Trophoblast cell (in vitro differentiated cells and primary cell): ENCODE data around the gene ATP2C2.
A peak's percentile ranks its signal among the peaks of the same experiment; 100 is the strongest.

Source experiments
- DNase-seq, 2 donors: peaks; one replicate each; pipeline ENCODE4 v3.0.0-alpha.2; 2016
- H2AFZ ChIP-seq: 2 replicates; pipeline ENCODE4 v1.6.1; 2013; ENCODE audit warnings: low read length, moderate library complexity, mild to moderate bottlenecking; ENCODE audit not compliant: insufficient read depth, poor library complexity
- H2AK5ac ChIP-seq: 2 replicates; pipeline ENCODE4 v1.6.1; 2013; ENCODE audit warnings: mild to moderate bottlenecking, low read length
- H2BK120ac ChIP-seq: 2 replicates; pipeline ENCODE4 v1.6.1; 2013; ENCODE audit warnings: low read length, mild to moderate bottlenecking, moderate library complexity; ENCODE audit not compliant: insufficient read depth, poor library complexity
- H2BK12ac ChIP-seq: 2 replicates; pipeline ENCODE4 v1.6.1; 2013; ENCODE audit warnings: mild to moderate bottlenecking, low read length, moderate library complexity
- H2BK5ac ChIP-seq: 2 replicates; pipeline ENCODE4 v1.6.1; 2013; ENCODE audit warnings: low read length, low read depth, moderate library complexity, mild to moderate bottlenecking; ENCODE audit not compliant: poor library complexity
- H3K14ac ChIP-seq: 2 replicates; pipeline ENCODE4 v1.6.1; 2013; ENCODE audit warnings: mild to moderate bottlenecking, low read length
- H3K18ac ChIP-seq: 2 replicates; pipeline ENCODE4 v1.6.1; 2013; ENCODE audit warnings: mild to moderate bottlenecking, low read length
- H3K23ac ChIP-seq: 2 replicates; pipeline ENCODE4 v1.6.1; 2013; ENCODE audit warnings: low read length
- H3K27ac ChIP-seq: 2 replicates; pipeline ENCODE4 v1.5.1; 2013; ENCODE audit warnings: low read depth, mild to moderate bottlenecking, inconsistent platforms, low read length, moderate library complexity
- H3K27me3 ChIP-seq: 2 replicates; pipeline ENCODE4 v1.6.1; 2013; ENCODE audit warnings: inconsistent platforms, mild to moderate bottlenecking, low read length, moderate library complexity; ENCODE audit not compliant: insufficient read depth
- H3K36me3 ChIP-seq, 2 experiments: 1 replicate in 1 of 2; 2 replicates in 1 of 2; pipeline ENCODE4 v1.6.1; 2013; ENCODE audit warnings: low read length in 2 of 2, mild to moderate bottlenecking in 2 of 2, moderate library complexity in 1 of 2; ENCODE audit not compliant: insufficient read depth in 2 of 2, control insufficient read depth in 1 of 2
- H3K4ac ChIP-seq: 2 replicates; pipeline ENCODE4 v1.6.1; 2013; ENCODE audit warnings: low read depth, mild to moderate bottlenecking, low read length, moderate library complexity
- H3K4me1 ChIP-seq, 2 experiments: 1 replicate in 1 of 2; 2 replicates in 1 of 2; pipeline ENCODE4 v1.6.1; 2013; ENCODE audit warnings: low read length in 2 of 2, mild to moderate bottlenecking in 2 of 2, moderate library complexity in 1 of 2; ENCODE audit not compliant: insufficient read depth in 2 of 2, control insufficient read depth in 1 of 2
- H3K4me2 ChIP-seq: 2 replicates; pipeline ENCODE4 v1.6.1; 2013; ENCODE audit warnings: inconsistent platforms, mild to moderate bottlenecking, low read length, moderate library complexity
- H3K4me3 ChIP-seq: 2 replicates; pipeline ENCODE4 v1.5.1; 2013; ENCODE audit warnings: mild to moderate bottlenecking, low read depth, low read length, inconsistent platforms
- H3K79me1 ChIP-seq: one replicate; pipeline ENCODE4 v1.6.1; 2013; ENCODE audit warnings: low read length
- H3K79me2 ChIP-seq: 2 replicates; pipeline ENCODE4 v1.6.1; 2013; ENCODE audit warnings: low read length, mild to moderate bottlenecking; ENCODE audit not compliant: control insufficient read depth, insufficient read depth, poor library complexity
- H3K9ac ChIP-seq: 2 replicates; pipeline ENCODE4 v1.6.1; 2013; ENCODE audit warnings: mild to moderate bottlenecking, low read length
- H3K9me3 ChIP-seq: 2 replicates; pipeline ENCODE4 v1.6.1; 2013; ENCODE audit warnings: low read depth, mild to moderate bottlenecking, control low read depth, inconsistent platforms, low read length; ENCODE audit not compliant: insufficient read depth
- H4K12ac ChIP-seq: 2 replicates; pipeline ENCODE4 v1.6.1; 2013; ENCODE audit warnings: low read depth, mild to moderate bottlenecking, low read length, moderate library complexity
- H4K8ac ChIP-seq: 2 replicates; pipeline ENCODE4 v1.6.1; 2013; ENCODE audit warnings: low read depth, mild to moderate bottlenecking, low read length, moderate library complexity
- H4K91ac ChIP-seq: one replicate; pipeline ENCODE4 v1.6.1; 2013; ENCODE audit warnings: low read depth, mild to moderate bottlenecking, low read length, moderate library complexity
- WGBS: extraction: QIAGEN DNeasy Blood & Tissue Kit; methylation state at CpG from one replicate; pipeline ENCODE4 v1.1.7; 2013; ENCODE audit warnings: missing lambda C conversion rate; ENCODE audit not compliant: insufficient read length, insufficient coverage; ENCODE audit errors: extremely low coverage; 5-methylcytosine and 5-hydroxymethylcytosine counted together

Gene ATP2C2

GRCh38 chr16:84477661-84478060, 109.3 kb downstream of the ATP2C2 start:
- Histone ChIP-seq H3K18ac (no peak overlapping the region), H2BK120ac (peak overlapping the region; percentile 21), H3K9ac (no peak overlapping the region), H3K79me1 (peaks cover 20% of the 10 kb centered on the region), H3K14ac (no peak overlapping the region), H4K91ac (peak overlapping the region; percentile 60), H4K12ac (no peak overlapping the region), H3K4me1 (peaks cover 14 to 21% of the 10 kb centered on the region in 2 experiments), H3K4me3 (no peak overlapping the region), H2AK5ac (peak overlapping the region; percentile 26), H2BK12ac (peak overlapping the region; percentile 19), H2BK5ac (no peak overlapping the region), H3K4ac (no peak overlapping the region), H3K36me3 (peaks cover 26 to 29% of the 10 kb centered on the region in 2 experiments), H4K8ac (no peak overlapping the region), H3K27me3 (no peaks in the 10 kb centered on the region), H3K79me2 (peaks cover 2% of the 10 kb centered on the region), H3K23ac (no peak overlapping the region), H3K27ac (peak overlapping the region; percentile 76), H3K4me2 (no peak overlapping the region), H3K9me3 (no peaks in the 10 kb centered on the region), H2AFZ (no peak overlapping the region)
- DNase-seq, result no peak
- no CpG with 5 or more reads among the region's 7 CpGs for WGBS

GRCh38 chr16:84478172-84478947, 110.0 kb downstream of the ATP2C2 start:
- no peak overlapping the region for H2AFZ ChIP-seq
- H3K9me3 ChIP-seq, result no peaks in the 10 kb centered on the region
- peaks cover 2% of the 10 kb centered on the region for H3K79me2 ChIP-seq
- no peaks in the 10 kb centered on the region for H3K27me3 ChIP-seq
- WGBS, result no CpG with 5 or more reads among the region's 13 CpGs
- DNase-seq, result no peak
- peaks cover 32 to 36% of the 10 kb centered on the region in 2 experiments for H3K36me3 ChIP-seq
- no peak overlapping the region for H3K4me2 ChIP-seq
- peak overlapping the region; percentile 80 for H4K91ac ChIP-seq
- no peak overlapping the region for H3K4me3 ChIP-seq
- H3K18ac ChIP-seq, result peak overlapping the region; percentile 37
- H4K8ac ChIP-seq, result peak overlapping the region; percentile 57
- peaks cover 14 to 21% of the 10 kb centered on the region in 2 experiments for H3K4me1 ChIP-seq
- H2BK120ac ChIP-seq, result peak overlapping the region; percentile 52
- H2BK5ac ChIP-seq, result peak overlapping the region; percentile 47
- H3K79me1 ChIP-seq, result peaks cover 20% of the 10 kb centered on the region
- H3K9ac ChIP-seq, result no peak overlapping the region
- H3K27ac ChIP-seq, result peak overlapping the region; percentile 76
- no peak overlapping the region for H3K4ac ChIP-seq
- peak overlapping the region; percentile 71 for H2AK5ac ChIP-seq
- H4K12ac ChIP-seq, result peak overlapping the region; percentile 49
- peak overlapping the region; percentile 40 for H2BK12ac ChIP-seq
- H3K23ac ChIP-seq, result no peak overlapping the region
- H3K14ac ChIP-seq, result peak overlapping the region; percentile 31

GRCh38 chr16:84479716-84480450, 111.5 kb downstream of the ATP2C2 start:
- Histone ChIP-seq H2AK5ac (peak overlapping the region; percentile 11), H2BK12ac (no peak overlapping the region), H2BK120ac (no peak overlapping the region), H4K8ac (no peak overlapping the region), H4K91ac (no peak overlapping the region), H3K4ac (no peak overlapping the region), H3K4me2 (no peak overlapping the region), H3K14ac (no peak overlapping the region), H3K79me1 (peaks cover 17% of the 10 kb centered on the region), H3K27me3 (no peaks in the 10 kb centered on the region), H3K27ac (no peak overlapping the region), H3K23ac (no peak overlapping the region), H3K36me3 (peaks cover 41 to 42% of the 10 kb centered on the region in 2 experiments), H3K4me3 (no peak overlapping the region), H3K79me2 (peaks cover 2% of the 10 kb centered on the region), H2AFZ (no peak overlapping the region), H3K9ac (no peak overlapping the region), H4K12ac (no peak overlapping the region), H3K9me3 (no peaks in the 10 kb centered on the region), H3K18ac (no peak overlapping the region), H3K4me1 (peaks cover 14 to 21% of the 10 kb centered on the region in 2 experiments), H2BK5ac (no peak overlapping the region)
- DNase-seq, result no peak
- whole genome bisulfite sequencing, result no CpG with 5 or more reads among the region's 16 CpGs

- DNase-seq, result no peak
- no peak overlapping the region for H3K4me2 ChIP-seq
- no peak overlapping the region for H3K23ac ChIP-seq
- no peak overlapping the region for H3K18ac ChIP-seq
- no peaks in the 10 kb centered on the region for H3K9me3 ChIP-seq
- no peak overlapping the region for H2BK12ac ChIP-seq
- no peak overlapping the region for H4K12ac ChIP-seq
- no peak overlapping the region for H4K91ac ChIP-seq
- no CpG with 5 or more reads among the region's 26 CpGs for WGBS
- H3K79me1 ChIP-seq, result peaks cover 13% of the 10 kb centered on the region
- no peak overlapping the region for H3K4me3 ChIP-seq
- peaks cover 46 to 50% of the 10 kb centered on the region in 2 experiments for H3K36me3 ChIP-seq
- no peak overlapping the region for H3K27ac ChIP-seq
- H3K4ac ChIP-seq, result no peak overlapping the region
- H3K9ac ChIP-seq, result no peak overlapping the region
- H3K4me1 ChIP-seq, result peaks cover 11 to 18% of the 10 kb centered on the region in 2 experiments
- no peak overlapping the region for H2AK5ac ChIP-seq
- peaks cover 2% of the 10 kb centered on the region for H3K79me2 ChIP-seq
- H3K14ac ChIP-seq, result no peak overlapping the region
- no peaks in the 10 kb centered on the region for H3K27me3 ChIP-seq
- no peak overlapping the region for H4K8ac ChIP-seq
- no peak overlapping the region for H2AFZ ChIP-seq
- H2BK5ac ChIP-seq, result no peak overlapping the region
- no peak overlapping the region for H2BK120ac ChIP-seq
Observed at GRCh38 chr16:84481051-84481735, 112.9 kb downstream of the ATP2C2 start.
